ENCODE results near the gene CXCL1.
A peak's percentile ranks its signal among the peaks of the same experiment; 100 is the strongest.
"Not testable (repeated sequence)": the region's sequence is repeated elsewhere in the genome, so short reads cannot be mapped to it uniquely, and the experiment has no call there.

Gene CXCL1

DNA sequence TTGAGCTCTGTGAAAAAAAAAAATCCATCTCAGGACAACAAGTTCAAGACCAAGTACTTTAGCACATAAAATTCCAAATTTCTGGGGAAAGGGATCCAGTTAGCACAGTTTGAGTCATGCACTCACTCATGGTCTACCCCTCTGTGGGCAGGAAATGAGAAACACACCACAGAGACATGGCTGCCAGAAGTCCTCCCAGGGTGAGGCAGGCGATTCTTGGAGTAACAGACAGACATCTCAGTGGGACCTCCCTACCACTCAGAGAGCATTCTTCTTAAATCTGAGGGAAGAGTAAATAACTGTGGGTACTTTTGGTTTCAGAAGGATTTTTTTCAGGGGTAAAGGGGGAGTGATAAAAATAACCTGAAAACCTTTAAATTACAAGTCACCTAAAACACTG is 14.1 kb downstream of the CXCL1 start:
- DNase-seq (ENCODE audit: low spot score), result peak; percentile 57

DNA sequence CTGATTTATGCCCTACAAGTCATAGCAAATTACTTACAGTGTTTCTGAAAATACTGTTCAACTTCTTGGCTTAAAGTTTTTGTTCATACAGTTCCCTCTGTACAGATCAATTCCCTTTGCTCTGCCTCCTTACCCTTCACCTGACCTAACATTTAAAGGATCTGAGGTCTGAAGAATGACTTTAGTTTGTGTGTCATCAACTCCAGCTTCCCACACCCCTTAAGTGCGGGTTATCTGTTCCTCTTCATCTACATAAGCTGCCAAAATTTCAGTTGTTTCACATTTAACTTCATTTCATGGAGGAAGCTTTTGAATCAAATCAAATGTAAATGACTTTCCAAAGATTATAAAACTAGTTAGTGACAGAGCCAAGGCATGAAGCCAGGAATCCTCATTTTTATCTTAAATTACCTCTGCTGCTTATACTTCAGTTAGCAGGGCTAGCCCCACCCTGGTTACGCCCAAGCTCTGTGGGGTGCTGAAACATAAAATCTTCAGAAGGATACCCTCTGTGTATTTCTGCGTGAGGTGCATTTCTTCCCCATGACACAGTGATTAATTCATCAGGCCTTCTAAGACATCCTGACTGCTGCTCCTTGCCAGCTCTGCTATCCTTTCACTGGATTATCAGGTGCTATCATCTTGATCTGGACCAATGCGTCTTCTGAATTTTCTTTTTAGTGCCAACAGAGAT is 16.5 kb downstream of the CXCL1 start:
- no peak for DNase-seq (ENCODE audit: low spot score)

DNA sequence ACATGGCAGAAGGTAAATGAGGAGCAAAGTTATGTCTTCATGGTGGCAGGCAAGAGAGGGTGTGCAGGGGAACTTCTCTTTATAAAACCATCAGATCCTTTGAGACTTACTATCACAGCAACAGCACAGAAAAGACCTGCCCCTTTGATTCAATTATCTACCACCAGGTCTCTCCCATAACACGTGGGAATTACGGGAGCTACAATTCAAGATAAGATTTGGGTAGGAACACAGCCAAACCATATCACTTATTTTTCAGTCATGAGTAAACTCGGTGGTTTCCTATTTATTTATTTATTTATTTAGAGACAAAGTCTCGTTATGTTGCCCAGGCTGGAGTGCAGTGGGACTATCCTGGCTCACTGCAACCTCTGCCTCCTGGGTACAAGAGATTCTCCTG is 22.1 kb downstream of the CXCL1 start:
- no peak for DNase-seq (ENCODE audit: low spot score)

DNA sequence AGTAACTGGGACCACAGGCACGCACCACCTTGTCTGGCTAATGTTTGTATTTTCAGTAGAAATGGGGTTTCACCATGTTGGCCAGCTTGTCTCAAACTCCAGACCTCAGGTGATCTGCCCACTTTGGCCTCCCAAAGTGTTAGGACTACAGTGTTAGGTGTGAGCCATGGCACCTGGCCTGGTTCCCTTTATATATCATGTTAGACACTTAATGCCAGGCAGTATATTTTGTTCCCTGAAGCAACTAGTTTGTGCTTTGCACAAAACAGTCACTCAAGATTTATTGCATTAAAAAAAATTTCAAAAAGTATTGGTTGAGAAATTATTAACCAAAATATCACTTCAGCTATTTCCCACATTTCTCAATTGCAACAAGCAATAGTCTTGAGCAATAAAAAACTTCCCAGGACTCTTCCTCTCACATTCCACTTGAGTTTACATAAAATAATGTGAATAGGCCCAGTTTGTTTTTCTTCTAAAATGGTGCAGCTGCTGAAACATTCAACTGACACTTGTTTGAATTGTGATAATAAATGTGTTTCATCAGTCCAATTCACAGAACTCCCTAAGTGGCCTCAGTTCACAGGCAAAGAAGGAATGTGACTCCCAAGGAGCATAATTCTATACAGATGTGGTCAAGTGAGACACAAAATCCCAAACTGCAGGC is 22.7 kb downstream of the CXCL1 start:
- peak; percentile 51 for DNase-seq (ENCODE audit: low spot score)

DNA sequence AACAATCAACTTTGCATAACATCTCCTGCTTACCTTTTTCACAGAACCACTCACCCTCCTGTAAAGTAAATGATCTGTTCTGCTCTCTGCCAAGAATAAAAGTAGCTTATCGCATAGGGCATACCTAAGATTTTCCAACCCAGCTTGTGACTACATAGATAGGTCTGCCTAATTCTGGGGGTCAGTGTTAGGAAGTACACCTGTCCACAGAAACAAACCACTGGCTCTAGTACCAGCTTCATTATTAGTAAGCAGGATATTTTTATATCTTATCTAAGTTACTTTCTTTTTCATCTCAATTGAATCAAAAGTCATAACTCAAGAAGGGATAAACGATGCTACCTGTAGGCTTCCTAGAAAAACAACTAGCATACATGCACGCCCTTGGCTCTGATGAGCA is 23.8 kb downstream of the CXCL1 start:
- no peak for DNase-seq (ENCODE audit: low spot score)

DNA sequence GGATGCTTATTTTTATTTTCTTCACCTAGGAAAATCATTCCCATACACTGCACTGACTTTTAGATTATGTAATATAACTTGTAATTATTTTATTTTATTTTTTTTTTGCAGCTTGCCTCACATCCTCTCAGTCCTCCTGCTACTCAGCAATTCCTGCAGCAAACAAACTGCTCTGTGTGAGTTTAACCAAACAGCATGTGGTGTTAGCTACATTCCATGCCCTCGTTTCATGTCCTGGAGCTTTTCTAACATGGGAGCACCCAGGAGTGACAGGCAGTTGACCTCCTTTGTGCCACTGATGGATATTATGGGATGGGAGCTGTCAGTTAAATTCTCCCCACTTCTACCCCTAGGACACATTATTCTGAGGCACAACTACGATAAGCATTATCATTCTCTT is 24.8 kb downstream of the CXCL1 start:
- DNase-seq (ENCODE audit: low spot score), result no peak

DNA sequence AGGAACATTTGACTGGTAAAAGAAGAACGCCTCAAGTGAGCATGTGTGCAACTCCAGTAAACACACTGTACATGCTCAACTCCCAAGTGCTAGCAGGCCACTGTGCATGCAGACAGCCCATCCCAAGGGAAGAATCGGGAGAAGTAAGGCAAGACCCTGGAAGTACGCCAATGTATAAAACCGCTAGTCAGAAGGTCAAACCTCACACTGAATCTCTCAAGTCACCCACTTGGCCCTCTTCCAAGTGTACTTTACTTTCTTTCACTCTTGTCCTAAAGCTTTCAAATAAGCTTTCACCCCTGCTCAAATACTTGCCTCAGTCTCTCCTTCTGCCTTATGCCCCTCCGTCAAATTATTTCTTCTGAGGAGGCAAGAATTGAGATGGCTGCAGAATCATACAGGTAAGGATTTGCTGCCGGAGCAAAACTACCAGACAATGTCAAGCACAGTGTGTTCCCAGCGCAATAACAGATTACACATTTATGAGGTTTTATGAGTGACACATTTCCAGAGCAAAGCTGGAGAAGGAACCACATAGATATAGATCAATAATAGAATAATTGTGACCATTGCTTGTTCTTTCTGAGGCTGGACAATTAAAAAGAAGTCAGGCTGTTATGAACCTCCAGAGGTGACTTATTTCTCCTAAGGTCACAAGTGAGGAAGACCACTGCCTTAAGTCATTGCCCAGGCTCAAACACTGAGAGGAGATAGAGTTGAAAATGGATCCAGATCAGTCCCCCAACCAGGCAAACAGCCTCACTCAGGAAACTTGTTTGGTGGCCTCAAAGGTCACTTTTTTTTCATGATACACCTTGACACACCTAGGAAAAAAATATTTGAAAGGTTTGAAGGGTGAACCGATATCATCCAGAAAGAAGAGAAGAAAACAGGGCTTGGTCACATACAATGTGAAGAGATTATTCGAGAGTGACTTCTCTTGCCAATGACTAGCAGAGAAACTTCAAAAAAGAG is 26.3 kb downstream of the CXCL1 start:
- DNase-seq (ENCODE audit: low spot score), result no peak

DNA sequence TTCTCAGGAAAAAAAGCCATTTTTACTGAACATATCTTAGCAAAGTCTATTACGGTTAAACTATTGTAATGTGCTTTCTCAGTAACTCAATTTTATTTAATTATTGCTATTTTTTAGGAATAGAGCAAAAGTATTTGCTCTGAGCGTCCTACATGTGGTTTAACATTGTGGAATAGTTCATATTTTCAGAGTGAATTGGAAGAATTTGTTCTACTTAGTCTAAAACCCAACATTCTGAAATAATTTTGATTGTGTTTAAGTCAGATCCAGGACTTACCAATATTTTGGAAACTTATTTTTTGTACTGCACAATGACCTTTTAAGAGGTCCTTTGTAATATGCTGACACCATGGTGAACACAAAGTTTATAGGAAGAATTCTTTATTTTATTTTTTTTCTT is 27.2 kb downstream of the CXCL1 start:
- no peak for DNase-seq (ENCODE audit: low spot score)

DNA sequence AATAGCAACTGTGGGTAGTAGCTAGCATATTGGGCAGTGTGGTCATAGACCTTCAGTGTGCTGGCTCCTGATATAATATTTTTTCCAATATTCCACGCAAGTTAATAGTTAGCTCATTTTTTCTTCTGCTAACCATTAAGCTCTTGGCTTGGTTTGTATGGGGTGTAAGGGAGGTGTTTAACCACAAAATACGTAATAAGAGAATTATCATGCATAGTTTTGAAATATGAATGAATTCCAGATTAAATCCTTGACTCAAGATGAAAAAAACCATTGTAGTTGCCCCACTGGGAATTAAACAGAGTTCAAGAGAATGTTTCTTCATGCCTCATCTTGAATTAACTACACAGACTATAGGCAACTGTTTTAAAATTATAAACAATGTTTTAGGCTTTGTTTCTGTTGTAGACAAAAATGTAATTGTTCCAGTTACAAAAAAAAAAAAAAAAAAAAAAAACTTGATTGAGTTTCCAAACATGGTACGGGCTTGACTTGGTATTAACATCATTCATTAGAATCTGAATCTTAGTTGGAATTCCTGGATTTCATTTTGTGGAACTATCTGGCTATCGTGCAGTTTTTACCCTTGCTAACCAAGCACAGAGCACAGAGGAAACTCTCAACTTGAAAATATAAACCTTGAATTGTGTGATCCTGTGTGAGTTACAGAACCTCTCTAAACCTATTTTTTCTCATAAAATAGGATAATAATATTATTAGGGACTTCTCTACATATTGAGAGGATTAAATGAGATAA is 28.4 kb downstream of the CXCL1 start:
- peak; percentile 66 for DNase-seq (ENCODE audit: low spot score)

DNA sequence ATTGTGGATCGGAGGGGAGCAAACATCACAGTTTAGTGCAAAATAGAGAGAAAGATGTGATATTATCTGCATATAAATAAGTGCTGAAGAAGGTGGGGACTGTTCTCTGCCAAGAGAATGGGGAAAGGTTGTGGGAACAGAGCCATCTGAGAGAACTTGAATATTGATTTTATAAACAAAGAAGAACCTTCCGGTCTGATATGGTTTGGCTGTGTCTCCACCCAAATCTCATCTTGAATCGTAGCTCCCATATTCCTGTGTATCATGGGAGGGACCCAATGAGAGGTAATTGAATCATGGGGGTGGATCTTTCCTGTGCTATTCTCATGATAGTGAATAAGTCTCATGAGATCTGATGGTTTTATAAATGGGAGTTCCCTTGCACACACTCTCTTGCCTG is 30.1 kb downstream of the CXCL1 start:
- not testable (repeated sequence) for DNase-seq (ENCODE audit: low spot score)

DNA sequence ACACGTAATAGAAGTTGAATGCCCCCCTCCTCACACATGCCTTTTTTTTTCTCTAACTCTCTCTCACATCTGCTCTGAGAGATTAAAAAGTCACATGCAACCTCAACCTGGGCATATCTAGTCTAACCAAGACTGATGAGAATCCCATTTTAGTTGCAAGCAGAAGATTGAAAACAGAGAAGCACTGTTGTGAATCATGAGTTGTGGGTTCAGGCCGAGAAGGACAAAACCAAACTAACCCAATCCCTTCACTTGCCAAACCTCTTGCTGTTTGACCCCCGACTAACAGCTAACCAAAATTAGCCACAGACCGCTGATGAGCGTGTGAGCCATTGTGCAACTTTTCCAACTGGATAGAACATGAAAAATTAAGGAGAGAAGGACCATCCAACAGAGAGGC is 31.8 kb downstream of the CXCL1 start:
- DNase-seq (ENCODE audit: low spot score), result no peak

DNA sequence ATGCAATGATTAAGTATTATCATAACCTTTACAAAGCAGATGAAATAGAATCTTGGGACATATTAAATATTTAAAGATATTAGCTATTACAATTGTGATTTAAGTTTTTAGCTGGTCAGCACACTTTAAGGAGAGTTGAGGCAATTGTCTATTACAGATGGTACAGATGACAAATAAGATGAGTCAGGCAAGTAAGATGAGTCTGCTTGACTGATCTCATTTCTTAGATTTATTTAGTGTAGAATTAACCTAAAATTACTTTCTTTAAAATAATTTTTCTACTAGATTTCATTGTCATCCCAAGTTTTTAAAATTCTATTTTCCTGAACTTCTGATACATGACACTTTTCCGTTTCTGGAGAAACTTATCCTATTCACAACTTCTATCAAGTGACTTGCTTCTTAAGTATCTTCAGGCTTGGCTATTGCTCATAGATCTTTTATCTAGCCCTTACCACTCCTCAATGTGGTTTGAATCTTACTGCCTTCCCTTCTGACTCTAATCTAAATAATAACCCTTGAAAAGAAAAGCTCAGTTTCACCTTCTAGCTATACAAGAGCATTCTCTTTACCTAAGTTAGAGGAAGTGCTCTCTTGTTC is 32.9 kb downstream of the CXCL1 start:
- DNase-seq (ENCODE audit: low spot score), result no peak

DNA sequence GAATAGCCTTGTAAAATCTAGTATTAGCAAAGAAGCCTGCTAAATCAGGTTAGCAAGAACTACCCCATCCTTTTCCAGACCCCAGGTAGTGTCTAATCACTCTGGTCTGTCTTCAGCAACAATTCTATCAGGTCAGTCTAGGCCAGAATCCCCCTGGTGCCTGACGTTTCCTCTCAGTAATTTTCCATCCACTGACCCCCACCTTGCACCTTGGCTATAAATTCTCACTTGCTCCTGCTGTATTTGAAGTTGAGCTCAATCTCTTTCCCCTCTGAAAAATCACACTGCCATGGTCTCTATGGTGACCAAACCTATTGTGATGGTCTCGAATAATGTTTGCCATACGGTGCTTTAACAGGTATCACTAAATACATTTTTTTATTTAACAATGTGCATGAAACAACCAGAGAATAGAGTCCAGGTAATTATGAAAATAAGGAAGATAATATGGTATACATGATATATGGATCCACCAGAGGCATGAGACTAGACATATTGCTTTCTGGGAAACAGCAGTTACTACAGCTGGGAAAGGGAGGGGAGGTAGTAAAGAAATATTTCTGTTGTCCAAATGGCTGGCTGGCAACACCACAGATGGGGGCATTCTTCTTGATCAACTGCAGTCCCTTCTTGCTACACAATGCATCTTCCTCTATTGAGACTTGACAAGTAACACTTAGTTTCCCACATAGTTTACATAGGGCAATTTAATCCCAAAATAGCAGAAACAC is 33.8 kb downstream of the CXCL1 start:
- no peak for DNase-seq (ENCODE audit: low spot score)

DNA sequence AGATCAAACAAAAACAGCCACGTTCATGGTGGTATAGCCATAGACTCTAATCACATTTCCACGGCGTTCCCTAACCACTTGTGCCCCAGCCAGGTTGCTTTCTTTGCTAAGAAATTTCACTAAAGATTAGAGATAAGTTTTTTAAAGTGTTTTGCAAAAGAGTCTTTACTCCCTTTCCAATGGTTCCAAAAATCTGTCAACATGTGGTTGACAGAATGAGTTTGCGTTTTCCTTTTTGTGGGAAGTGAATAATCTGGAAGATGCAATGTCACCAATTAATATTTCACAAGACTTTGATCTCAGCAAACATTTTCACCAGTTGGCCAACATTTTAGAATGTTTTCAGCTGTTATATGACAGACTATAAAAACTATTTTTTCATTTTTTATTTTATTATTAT is 35.3 kb downstream of the CXCL1 start:
- DNase-seq (ENCODE audit: low spot score), result no peak

DNA sequence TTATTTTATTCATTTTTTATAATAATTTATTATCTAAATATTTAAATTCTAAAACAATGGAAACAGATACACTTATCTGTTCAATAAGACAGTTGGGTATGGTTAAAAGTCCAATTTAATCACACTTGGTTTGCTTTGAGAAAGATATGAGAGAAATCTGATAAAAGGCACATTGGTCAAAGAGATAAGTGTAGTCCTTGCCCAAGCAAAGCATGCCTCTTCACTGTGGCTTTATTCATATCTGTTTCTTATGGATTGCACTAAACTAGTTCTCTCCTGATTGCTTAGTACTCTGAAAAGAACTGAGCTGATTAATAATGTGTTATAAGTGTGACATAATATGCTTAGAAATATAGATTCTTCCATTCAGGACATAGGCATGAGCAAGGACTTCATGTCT is 39.8 kb downstream of the CXCL1 start:
- no peak for DNase-seq (ENCODE audit: low spot score)

DNA sequence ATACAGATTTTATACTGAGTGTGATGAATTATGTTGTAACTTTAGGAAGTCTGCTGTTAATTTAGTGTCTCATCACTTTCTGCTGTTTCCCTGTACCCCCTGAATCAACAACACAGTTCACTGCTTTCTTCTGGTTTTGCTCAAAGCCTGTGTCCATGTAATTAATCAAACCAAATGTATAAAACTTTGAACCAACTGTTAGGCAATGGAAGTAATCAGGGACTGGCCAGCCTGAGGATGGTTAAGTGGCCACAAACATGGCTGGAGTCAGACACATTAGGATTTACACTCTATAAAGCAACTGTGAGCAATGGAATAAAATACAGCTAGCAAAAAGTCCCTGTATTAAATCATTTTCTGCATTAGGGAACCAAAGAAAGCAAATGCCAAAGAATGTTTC is 42.6 kb downstream of the CXCL1 start:
- DNase-seq (ENCODE audit: low spot score), result no peak

DNA sequence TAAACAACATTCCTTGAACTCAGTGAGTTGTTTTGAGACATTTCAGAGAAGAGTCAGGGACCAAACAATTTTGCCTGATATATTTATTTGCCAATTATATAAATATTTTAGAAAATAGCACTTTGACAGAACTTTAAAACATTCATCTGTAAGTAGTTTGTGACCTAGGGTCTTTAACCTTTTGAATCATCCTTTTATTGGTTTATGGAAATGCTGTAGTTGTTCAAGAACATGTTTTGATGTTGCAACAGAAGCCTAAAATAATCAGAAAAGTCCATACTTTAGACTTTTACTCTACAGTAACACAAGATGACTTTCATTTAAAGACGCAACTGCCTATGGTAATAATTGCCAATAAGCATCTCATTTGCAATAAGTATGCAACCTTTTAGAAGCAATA is 43.0 kb downstream of the CXCL1 start:
- DNase-seq (ENCODE audit: low spot score), result no peak

DNA sequence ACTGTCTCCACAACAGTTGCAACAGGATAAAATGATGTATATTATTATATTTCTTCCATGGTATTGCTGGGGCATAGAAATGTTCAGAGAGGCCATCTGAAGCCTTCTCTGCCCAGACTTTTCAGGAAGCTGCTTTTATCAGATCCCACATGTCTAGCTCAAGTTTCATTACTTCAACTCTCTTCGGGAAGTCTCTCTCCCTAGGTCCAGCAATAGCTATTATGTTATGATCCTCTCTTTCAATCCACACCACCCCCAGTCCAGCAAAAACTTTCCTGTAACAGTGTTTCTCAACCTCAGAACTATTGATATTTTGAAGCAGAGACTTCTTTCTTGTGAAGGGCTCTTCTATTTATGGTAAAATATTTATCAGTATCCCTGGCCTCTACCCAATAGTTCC is 44.9 kb downstream of the CXCL1 start:
- DNase-seq (ENCODE audit: low spot score), result no peak

DNA sequence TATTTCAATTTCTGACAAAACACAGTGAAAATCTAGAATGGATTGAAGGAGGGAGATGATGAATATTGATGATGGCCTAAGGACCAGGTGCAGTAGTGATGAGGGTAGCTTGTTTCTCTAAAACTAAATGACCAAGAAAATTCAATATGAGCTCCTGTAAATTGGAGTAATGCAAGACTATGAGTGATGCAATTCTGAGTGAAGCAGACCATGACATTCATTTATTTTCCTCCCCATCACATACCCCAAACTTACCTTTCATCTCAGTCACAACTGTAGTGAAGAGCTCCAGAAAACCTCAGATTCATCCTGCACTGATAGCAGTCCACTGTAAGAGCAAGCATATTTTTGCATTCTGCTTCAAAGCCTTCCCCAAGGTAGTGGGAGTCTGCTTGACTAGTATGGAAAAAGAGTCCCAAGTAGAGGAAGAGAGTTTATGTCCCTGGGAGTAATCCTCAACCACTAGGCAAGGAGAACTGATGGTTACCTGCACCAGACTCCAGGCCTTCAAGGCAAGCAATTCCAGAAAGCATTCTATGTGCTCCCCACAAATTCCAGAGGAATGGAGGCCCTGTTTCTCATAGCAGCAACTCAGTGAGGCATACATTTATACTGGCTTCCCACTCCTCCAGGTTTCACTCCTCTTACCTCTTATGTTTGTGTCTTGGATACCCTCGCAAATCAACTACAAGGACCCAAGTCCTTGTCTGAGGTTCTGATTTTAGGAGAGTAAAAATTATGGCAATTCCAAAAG is 47.2 kb downstream of the CXCL1 start:
- DNase-seq (ENCODE audit: low spot score), result no peak

DNA sequence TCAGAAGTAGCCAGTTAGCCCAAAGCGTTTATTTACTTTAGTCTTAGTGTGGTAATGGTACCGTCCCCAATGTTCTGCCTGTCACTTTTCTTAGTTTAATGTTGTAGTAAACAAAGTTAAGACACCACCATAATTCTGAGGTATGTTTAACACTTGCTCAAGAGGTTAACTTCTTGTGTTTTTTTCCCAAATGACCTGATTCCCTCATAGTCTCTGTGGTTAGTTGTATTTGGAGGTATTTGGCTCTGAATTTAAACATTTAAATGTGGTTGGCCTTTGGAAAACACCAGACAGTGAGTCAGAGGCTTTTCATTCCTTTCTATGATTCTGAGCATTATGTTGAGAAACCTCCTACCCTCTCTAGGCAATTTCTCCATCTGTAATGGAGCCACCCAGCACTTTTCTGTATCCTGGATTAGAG is 47.9 kb downstream of the CXCL1 start:
- DNase-seq (ENCODE audit: low spot score), result peak; percentile 79
